NB4 (cell line): ENCODE results near the gene DGKI.

Experiments
- POLR2A ChIP-seq: IDR thresholded peaks from 2 replicates; pipeline ENCODE4 v1.6.1; 2011; ENCODE audit warnings: mild to moderate bottlenecking; ENCODE audit not compliant: insufficient read length; ENCODE audit errors: extremely low read depth
- TF ChIP-seq, protein P1 (sequence below): IDR thresholded peaks from one replicate; pipeline ENCODE4 v1.5.1; 2012; ENCODE audit warnings: low read depth, low read length

DNA sequence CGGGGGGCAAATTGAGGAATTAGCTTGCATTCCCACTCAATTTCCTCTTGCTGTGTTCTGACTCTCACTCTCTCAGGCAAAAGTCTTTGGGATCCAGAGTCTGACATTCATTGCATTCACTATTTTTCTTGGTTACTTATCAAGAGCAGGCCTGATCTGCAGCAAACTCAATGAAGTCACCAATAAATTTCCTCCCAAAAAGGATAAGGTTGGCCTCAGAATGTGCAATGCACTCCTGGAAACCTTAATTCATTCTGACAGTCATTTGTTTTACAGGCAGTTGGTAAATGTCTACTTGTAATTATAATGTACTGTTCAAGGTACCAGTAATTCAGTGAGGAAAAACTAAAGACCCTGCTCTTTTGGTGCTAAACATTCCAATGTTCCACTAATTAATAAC is 6.3 kb upstream of the DGKI start:
- TF ChIP-seq, protein P1, sequence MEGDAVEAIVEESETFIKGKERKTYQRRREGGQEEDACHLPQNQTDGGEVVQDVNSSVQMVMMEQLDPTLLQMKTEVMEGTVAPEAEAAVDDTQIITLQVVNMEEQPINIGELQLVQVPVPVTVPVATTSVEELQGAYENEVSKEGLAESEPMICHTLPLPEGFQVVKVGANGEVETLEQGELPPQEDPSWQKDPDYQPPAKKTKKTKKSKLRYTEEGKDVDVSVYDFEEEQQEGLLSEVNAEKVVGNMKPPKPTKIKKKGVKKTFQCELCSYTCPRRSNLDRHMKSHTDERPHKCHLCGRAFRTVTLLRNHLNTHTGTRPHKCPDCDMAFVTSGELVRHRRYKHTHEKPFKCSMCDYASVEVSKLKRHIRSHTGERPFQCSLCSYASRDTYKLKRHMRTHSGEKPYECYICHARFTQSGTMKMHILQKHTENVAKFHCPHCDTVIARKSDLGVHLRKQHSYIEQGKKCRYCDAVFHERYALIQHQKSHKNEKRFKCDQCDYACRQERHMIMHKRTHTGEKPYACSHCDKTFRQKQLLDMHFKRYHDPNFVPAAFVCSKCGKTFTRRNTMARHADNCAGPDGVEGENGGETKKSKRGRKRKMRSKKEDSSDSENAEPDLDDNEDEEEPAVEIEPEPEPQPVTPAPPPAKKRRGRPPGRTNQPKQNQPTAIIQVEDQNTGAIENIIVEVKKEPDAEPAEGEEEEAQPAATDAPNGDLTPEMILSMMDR = no peak
- TF ChIP-seq POLR2A = no peak
